SU-DHL-6 (cell line): ENCODE measurements around the gene SEPTIN2.

ENCODE experiments used
- CTCF ChIP-seq: fragments of 200-600 bp; sonication (generic); IDR thresholded peaks from one replicate; pipeline ENCODE4 v1.5.1; 2017; ENCODE audit warnings: antibody characterized with exemption, mild to moderate bottlenecking, low read length, moderate library complexity; ENCODE audit not compliant: insufficient read depth, poor library complexity, severe bottlenecking
- EZH2phosphoT487 ChIP-seq: fragments of 200-600 bp; sonication (generic), shearing (Covaris generic); conservative IDR thresholded peaks from 2 replicates; pipeline ENCODE4 v1.6.1; 2018; ENCODE audit warnings: mild to moderate bottlenecking, antibody characterized with exemption, low read length, moderate library complexity, mixed read lengths

DNA sequence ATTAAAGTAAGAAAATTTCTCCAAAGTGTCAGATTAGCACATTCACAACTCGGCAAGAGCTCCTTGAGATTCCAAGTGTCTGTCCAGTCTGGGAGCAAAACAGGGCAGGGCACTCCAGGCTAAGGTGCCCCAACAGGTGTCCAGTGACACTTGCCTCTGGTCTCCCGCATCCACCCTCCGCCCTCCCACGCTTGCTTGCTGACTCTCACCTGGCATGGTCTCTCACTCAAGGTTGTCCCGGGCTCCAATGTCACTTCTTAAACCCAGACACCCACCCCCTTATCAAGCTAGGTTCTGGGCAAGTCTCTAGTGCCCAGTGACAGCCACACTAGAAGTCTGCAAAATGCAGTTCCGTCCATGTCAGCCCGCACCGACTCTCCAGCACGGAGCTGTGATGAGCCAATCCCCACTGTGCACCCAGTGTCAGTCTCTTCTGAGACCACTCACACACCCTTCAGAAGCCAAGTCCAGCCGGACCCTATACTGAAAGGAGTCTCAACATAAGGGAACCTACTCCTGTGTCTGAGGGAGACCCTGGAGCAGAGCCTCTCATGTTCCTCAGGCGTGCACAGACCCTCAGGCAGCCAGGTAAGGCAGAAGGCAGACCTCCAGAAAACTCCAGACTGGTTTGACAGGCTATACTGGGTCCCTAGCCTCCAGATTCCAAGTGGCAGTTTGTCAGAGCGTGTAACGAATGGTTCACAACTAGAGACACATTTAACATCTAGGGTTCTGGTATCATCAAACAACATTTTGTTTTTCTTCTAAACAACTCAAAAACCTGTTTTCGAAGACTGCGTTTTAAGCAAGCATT, 45.8 kb upstream of the SEPTIN2 start:
- TF ChIP-seq CTCF (no peak), EZH2phosphoT487 (no peak)
